Left ventricle myocardium superior (tissue), 1 donor: Measurements from ENCODE around the gene GOSR2. TPM values are rescaled to one million over a fixed set of nuclear protein-coding genes. Genes with fewer than 3 reads are reported as not detected.
"Not testable (repeated sequence)": the region's sequence is repeated elsewhere in the genome, so short reads cannot be mapped to it uniquely, and the experiment has no call there.

Experiments
- ATAC-seq: fragments of 200-7000 bp; cut with Tn5 transposase; one replicate; pipeline ENCODE4 v1.9.1; 2020; ENCODE audit warnings: mild to moderate bottlenecking, moderate library complexity
- DNase-seq: peaks from one replicate; pipeline ENCODE4 v3.0.0-alpha.2; 2020
- intact Hi-C: fragments of 100-400 bp; cut with micrococcal nuclease; formaldehyde crosslinking; loops from one replicate; pipeline ENCODE4 v1.11.0; 2022
- microRNA-seq: library from miRNA; unstranded; fragments of <30 nt; microRNA quantifications from one replicate; pipeline ENCODE4 v1.2.0, GENCODE V29; 2020; ENCODE audit warnings: borderline number of aligned reads
- total RNA-seq: library from RNA; stranded (reverse); fragmentation: NEBNext Ultra II Directional; extraction: Animal tissue kit (Norgen Biotek cat#: 25700); gene quantifications from one replicate; pipeline ENCODE4 v1.2.1, GENCODE V29; 2021
- donor health status: DM: no; HTN: yes; CAD: no; lungs with severe emphysema.

Gene GOSR2
- total RNA-seq, 1 donor from 2014 or later: 35.2 TPM

- intact Hi-C loops: no loop called here
- no peak for ATAC-seq
- no peak for DNase-seq
Measured at GRCh38 chr17:46977750-46978488, 55.0 kb downstream of the GOSR2 start.

GRCh38 chr17:46978489-46979146 lies 55.7 kb downstream of the GOSR2 start:
- DNase-seq: peak; percentile 46

GRCh38 chr17:46979147-46979863 lies 56.3 kb downstream of the GOSR2 start, which contains the start of gene RPRML:
RPRML (minus strand) TSS chr17:46979253; CDS start chr17:46979007, 246 bp downstream.
- DNase-seq (peak; percentile 62), ATAC-seq (peak; percentile 83)
- intact Hi-C loops: no loop called here

More at GRCh38 chr17:46978489-46979146, 55.7 kb downstream of the GOSR2 start:
- ATAC-seq: peak; percentile 35
- intact Hi-C loops: no loop called here

- intact Hi-C loops: no loop called here
- no peak for DNase-seq
- no peak for ATAC-seq
Measured at GRCh38 chr17:46982577-46982976, 59.6 kb downstream of the GOSR2 start.

GRCh38 chr17:46983782-46984181 lies 60.8 kb downstream of the GOSR2 start:
- DNase-seq (no peak), ATAC-seq (no peak)
- intact Hi-C loops: no loop called here

- intact Hi-C loops: no loop called here
- ATAC-seq (peak; percentile 96), DNase-seq (peak; percentile 50)
Measured at GRCh38 chr17:46984341-46984740, 61.4 kb downstream of the GOSR2 start.

GRCh38 chr17:46984892-46985291 lies 61.9 kb downstream of the GOSR2 start:
- ATAC-seq: peak; percentile 29
- intact Hi-C loops: no loop called here
- no peak for DNase-seq

GRCh38 chr17:46986366-46986765 lies 63.4 kb downstream of the GOSR2 start:
- DNase-seq (no peak), ATAC-seq (no peak)
- intact Hi-C loops: no loop called here

- DNase-seq, intact Hi-C loops, ATAC-seq: not testable (repeated sequence)
Measured at GRCh38 chr17:46987927-46988326, 65.0 kb downstream of the GOSR2 start.

GRCh38 chr17:46989637-46990431 lies 66.9 kb downstream of the GOSR2 start:
- no peak for DNase-seq
- peak; percentile 41 for ATAC-seq
- intact Hi-C loops: no loop called here

GRCh38 chr17:46991617-46992016 lies 68.7 kb downstream of the GOSR2 start:
- no peak for DNase-seq
- intact Hi-C loops: no loop called here
- no peak for ATAC-seq

Small RNAs within 50 kb of the gene (microRNA-seq; reads per million reads assigned to microRNA genes)
- not detected for gene MIR5089

Other genes with a start within 250 kb of the GOSR2 start
- 0.92 TPM for gene WNT3, start 104.5 kb upstream of the GOSR2 start, total RNA-seq
- gene WNT9B, start 71.6 kb upstream of the GOSR2 start, total RNA-seq: 0.42 TPM
- gene RPRML, start 56.1 kb downstream of the GOSR2 start, total RNA-seq: 0.32 TPM